Upper lobe of right lung (tissue), 1 donor: ENCODE data around the gene PTMS. TPM values are rescaled to one million over a fixed set of nuclear protein-coding genes. Genes with fewer than 3 reads are reported as not detected.

Experiments used
- ATAC-seq: fragments of 200-7000 bp; cut with Tn5 transposase; one replicate; pipeline ENCODE4 v1.9.1; 2020; ENCODE audit warnings: mild to moderate bottlenecking, moderate library complexity
- DNase-seq: peaks from one replicate; pipeline ENCODE4 v3.0.0-alpha.2; 2020
- H3K27ac ChIP-seq: fragments of 200-600 bp; one replicate; pipeline ENCODE4 v1.8.0; 2022
- H3K27me3 ChIP-seq: fragments of 200-600 bp; one replicate; pipeline ENCODE4 v1.8.0; 2022; ENCODE audit warnings: mild to moderate bottlenecking
- H3K36me3 ChIP-seq: fragments of 200-600 bp; one replicate; pipeline ENCODE4 v1.8.0; 2022
- H3K4me1 ChIP-seq: fragments of 200-600 bp; one replicate; pipeline ENCODE4 v1.8.0; 2022
- H3K4me3 ChIP-seq: fragments of 200-600 bp; one replicate; pipeline ENCODE4 v1.8.0; 2022; ENCODE audit warnings: mild to moderate bottlenecking
- H3K9me3 ChIP-seq: fragments of 200-600 bp; one replicate; pipeline ENCODE4 v1.8.0; 2022
- CTCF ChIP-seq: fragments of 200-600 bp; IDR thresholded peaks from one replicate; pipeline ENCODE4 v1.8.0; 2022; ENCODE audit warnings: antibody characterized with exemption
- intact Hi-C: fragments of 100-400 bp; cut with DNase I; formaldehyde crosslinking; loops from one replicate; pipeline ENCODE4 v1.11.0; 2022
- total RNA-seq: library from RNA; stranded (reverse); fragmentation: NEBNext Ultra II Directional; extraction: Animal tissue kit (Norgen Biotek cat#: 25700); gene quantifications from one replicate; pipeline ENCODE4 v1.2.1, GENCODE V29; 2021
- donor health status: DM: no; HTN: yes; CAD: no; lungs with severe emphysema.

Gene PTMS
- total RNA-seq, 1 donor from 2014 or later, result 323 TPM

- no peak for ATAC-seq
- Histone ChIP-seq H3K4me3 (no peak overlapping the region), H3K27ac (no peak overlapping the region)
These were observed 5.6 kb downstream of the PTMS start for GRCh38 chr12:6771509-6772330.

GRCh38 chr12:6772331-6772695 lies 6.2 kb downstream of the PTMS start, which contains the start of gene LAG3:
LAG3 (plus strand) TSS chr12:6772520; CDS start chr12:6772853, 333 bp downstream.
- no peak for TF ChIP-seq CTCF
- Histone ChIP-seq H3K4me3 (no peak within 1 kb of the TSS), H3K36me3 (peaks cover 14% of the 10 kb centered on the region), H3K9me3 (no peaks in the 10 kb centered on the region), H3K4me1 (peaks cover 30% of the 10 kb centered on the region), H3K27ac (no peak within 1 kb of the TSS), H3K27me3 (no peaks in the 10 kb centered on the region)
- no peak for DNase-seq
- intact Hi-C loops, result no loop called here
- no peak for ATAC-seq

More at GRCh38 chr12:6771509-6772330, 5.6 kb downstream of the PTMS start:
- Histone ChIP-seq H3K4me1 (peaks cover 30% of the 10 kb centered on the region), H3K36me3 (peaks cover 14% of the 10 kb centered on the region), H3K9me3 (no peaks in the 10 kb centered on the region), H3K27me3 (no peaks in the 10 kb centered on the region)
- no peak for DNase-seq
- intact Hi-C loops, result no loop called here
- no peak for TF ChIP-seq CTCF

GRCh38 chr12:6772726-6773589 lies 6.8 kb downstream of the PTMS start:
- intact Hi-C loops, result no loop called here
- Histone ChIP-seq H3K4me1 (peaks cover 28% of the 10 kb centered on the region), H3K27me3 (no peaks in the 10 kb centered on the region), H3K36me3 (peaks cover 14% of the 10 kb centered on the region), H3K9me3 (no peaks in the 10 kb centered on the region), H3K27ac (no peak overlapping the region), H3K4me3 (no peak overlapping the region)
- TF ChIP-seq CTCF, result no peak
- ATAC-seq, result no peak
- no peak for DNase-seq

GRCh38 chr12:6773590-6774351 lies 7.6 kb downstream of the PTMS start:
- peaks cover 14% of the 10 kb centered on the region for H3K36me3 ChIP-seq
- H3K4me1 ChIP-seq, result peaks cover 26% of the 10 kb centered on the region
- no peak for TF ChIP-seq CTCF
- no peak for DNase-seq
- H3K27me3 ChIP-seq, result no peaks in the 10 kb centered on the region
- ATAC-seq, result no peak
- no peak overlapping the region for H3K27ac ChIP-seq
- intact Hi-C loops, result no loop called here
- H3K9me3 ChIP-seq, result no peaks in the 10 kb centered on the region
- H3K4me3 ChIP-seq, result peak overlapping the region; percentile 25

GRCh38 chr12:6774499-6775062 lies 8.4 kb downstream of the PTMS start:
- ATAC-seq (no peak), DNase-seq (no peak)
- Histone ChIP-seq H3K36me3 (peaks cover 14% of the 10 kb centered on the region), H3K4me1 (peaks cover 28% of the 10 kb centered on the region), H3K27ac (no peak overlapping the region), H3K9me3 (no peaks in the 10 kb centered on the region), H3K4me3 (peak overlapping the region; percentile 25), H3K27me3 (no peaks in the 10 kb centered on the region)
- intact Hi-C loops, result no loop called here
- no peak for TF ChIP-seq CTCF
